Activated CD8-positive, alpha-beta T cell treated with anti-CD3 and anti-CD28 coated beads for 36 hours (primary cell): ENCODE measurements around the gene SPATA16. TPM values are rescaled to one million over a fixed set of nuclear protein-coding genes. Genes with fewer than 3 reads are reported as not detected.

Source experiments
- ATAC-seq: fragments of 200-7000 bp; cut with Tn5 transposase; one replicate; pipeline ENCODE4 v1.10.0; 2021; ENCODE audit warnings: mild to moderate bottlenecking, moderate library complexity
- CTCF ChIA-PET: fragments of 350-600 bp; sonication (Branson Sonifier 250); formaldehyde crosslinking; loops from one replicate; lab custom pipeline; 2021; ENCODE audit warnings: antibody characterized with exemption; lab: Charles Lee
- POLR2A ChIA-PET: fragments of 350-600 bp; sonication (Branson Sonifier 250); formaldehyde crosslinking; loops from one replicate; lab custom pipeline; 2021; ENCODE audit warnings: antibody characterized with exemption; lab: Charles Lee
- DNase-seq: peaks from one replicate; pipeline ENCODE4 v3.0.0-alpha.2; 2020
- H3K27ac Mint-ChIP-seq: one replicate; pipeline ENCODE4 v1.8.0; 2021; ENCODE audit warnings: mild to moderate bottlenecking, mixed read lengths
- H3K27me3 Mint-ChIP-seq: one replicate; pipeline ENCODE4 v1.8.0; 2021; ENCODE audit warnings: mixed read lengths
- H3K36me3 Mint-ChIP-seq: one replicate; pipeline ENCODE4 v1.8.0; 2021; ENCODE audit warnings: low read depth, mixed read lengths
- H3K4me1 Mint-ChIP-seq: one replicate; pipeline ENCODE4 v1.8.0; 2021; ENCODE audit warnings: low read depth, mixed read lengths
- H3K4me3 Mint-ChIP-seq: one replicate; pipeline ENCODE4 v1.8.0; 2021; ENCODE audit warnings: mild to moderate bottlenecking, moderate library complexity, mixed read lengths
- H3K9me3 Mint-ChIP-seq: one replicate; pipeline ENCODE4 v1.8.0; 2021; ENCODE audit warnings: mixed read lengths
- intact Hi-C: fragments of 100-400 bp; cut with micrococcal nuclease; formaldehyde crosslinking; loops from one replicate; pipeline ENCODE4 v1.10.0; 2022
- total RNA-seq, 2 experiments: library from RNA; stranded (reverse); gene quantifications; one replicate each; pipeline ENCODE4 v1.2.3, GENCODE V29; 2021
- TF ChIP-seq, protein P1 (sequence below): fragments of 200-600 bp; IDR thresholded peaks from one replicate; pipeline ENCODE4 v1.8.0; 2022; ENCODE audit warnings: antibody characterized with exemption, mild to moderate bottlenecking

Gene SPATA16
- total RNA-seq, 2 experiments from 2014 or later = not detected

DNA sequence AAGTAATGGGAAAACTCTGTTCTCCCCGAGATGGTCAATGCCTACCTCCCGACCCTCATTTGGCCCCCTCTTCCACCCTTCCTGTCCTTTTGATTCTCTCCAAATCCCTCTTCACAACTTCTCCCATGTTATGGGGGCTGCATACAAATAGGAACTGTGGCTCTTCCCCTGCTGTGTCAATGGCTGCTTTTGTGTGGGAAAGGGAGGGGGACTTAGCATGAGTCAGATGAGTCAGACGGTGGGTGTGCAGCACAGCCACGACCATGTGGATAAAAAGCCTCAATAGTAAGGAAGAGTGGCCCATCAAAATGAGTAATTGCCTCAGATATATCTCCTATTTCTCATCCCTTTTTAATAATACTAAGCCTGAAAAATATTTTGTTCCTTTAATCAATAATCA lies 31.9 kb downstream of the SPATA16 start:
- no peaks in the 10 kb centered on the region for H3K4me1 Mint-ChIP-seq
- no peak overlapping the region for H3K27ac Mint-ChIP-seq
- ATAC-seq (no peak), DNase-seq (no peak)
- H3K4me3 Mint-ChIP-seq = no peak overlapping the region
- peaks cover 1% of the 10 kb centered on the region for H3K9me3 Mint-ChIP-seq
- TF ChIP-seq, protein P1, sequence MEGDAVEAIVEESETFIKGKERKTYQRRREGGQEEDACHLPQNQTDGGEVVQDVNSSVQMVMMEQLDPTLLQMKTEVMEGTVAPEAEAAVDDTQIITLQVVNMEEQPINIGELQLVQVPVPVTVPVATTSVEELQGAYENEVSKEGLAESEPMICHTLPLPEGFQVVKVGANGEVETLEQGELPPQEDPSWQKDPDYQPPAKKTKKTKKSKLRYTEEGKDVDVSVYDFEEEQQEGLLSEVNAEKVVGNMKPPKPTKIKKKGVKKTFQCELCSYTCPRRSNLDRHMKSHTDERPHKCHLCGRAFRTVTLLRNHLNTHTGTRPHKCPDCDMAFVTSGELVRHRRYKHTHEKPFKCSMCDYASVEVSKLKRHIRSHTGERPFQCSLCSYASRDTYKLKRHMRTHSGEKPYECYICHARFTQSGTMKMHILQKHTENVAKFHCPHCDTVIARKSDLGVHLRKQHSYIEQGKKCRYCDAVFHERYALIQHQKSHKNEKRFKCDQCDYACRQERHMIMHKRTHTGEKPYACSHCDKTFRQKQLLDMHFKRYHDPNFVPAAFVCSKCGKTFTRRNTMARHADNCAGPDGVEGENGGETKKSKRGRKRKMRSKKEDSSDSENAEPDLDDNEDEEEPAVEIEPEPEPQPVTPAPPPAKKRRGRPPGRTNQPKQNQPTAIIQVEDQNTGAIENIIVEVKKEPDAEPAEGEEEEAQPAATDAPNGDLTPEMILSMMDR = no peak
- H3K36me3 Mint-ChIP-seq = no peaks in the 10 kb centered on the region
- CTCF ChIA-PET = no interaction called here
- POLR2A ChIA-PET = no interaction called here
- intact Hi-C loops = no loop called here
- no peaks in the 10 kb centered on the region for H3K27me3 Mint-ChIP-seq

DNA sequence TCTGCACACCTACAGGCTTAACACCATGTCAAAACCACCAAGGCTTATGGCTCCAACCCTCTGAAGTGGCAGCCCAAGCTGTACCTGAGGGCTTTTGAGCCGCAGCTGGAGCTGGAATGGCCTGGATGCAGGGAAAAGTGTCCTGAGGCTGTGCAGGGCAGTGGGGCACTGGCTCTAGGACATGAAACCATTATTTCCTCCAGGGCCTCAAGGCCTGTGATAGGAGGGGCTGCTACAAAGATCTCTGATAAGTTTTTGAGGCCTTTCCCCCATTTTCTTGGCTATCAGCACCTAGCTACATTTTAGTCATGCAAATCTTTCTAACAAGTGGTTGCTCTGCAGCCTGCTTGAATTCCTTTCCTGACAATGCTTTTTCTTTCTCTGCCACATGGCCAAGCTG lies 37.6 kb downstream of the SPATA16 start:
- ATAC-seq (no peak), DNase-seq (no peak)
- Mint-ChIP-seq H3K27ac (no peak overlapping the region), H3K4me1 (no peaks in the 10 kb centered on the region), H3K9me3 (peaks cover 2% of the 10 kb centered on the region), H3K36me3 (no peaks in the 10 kb centered on the region), H3K4me3 (no peak overlapping the region), H3K27me3 (no peaks in the 10 kb centered on the region)
- ChIA-PET POLR2A (no interaction called here), CTCF (no interaction called here)
- intact Hi-C loops = no loop called here
- TF ChIP-seq, protein P1 = no peak

DNA sequence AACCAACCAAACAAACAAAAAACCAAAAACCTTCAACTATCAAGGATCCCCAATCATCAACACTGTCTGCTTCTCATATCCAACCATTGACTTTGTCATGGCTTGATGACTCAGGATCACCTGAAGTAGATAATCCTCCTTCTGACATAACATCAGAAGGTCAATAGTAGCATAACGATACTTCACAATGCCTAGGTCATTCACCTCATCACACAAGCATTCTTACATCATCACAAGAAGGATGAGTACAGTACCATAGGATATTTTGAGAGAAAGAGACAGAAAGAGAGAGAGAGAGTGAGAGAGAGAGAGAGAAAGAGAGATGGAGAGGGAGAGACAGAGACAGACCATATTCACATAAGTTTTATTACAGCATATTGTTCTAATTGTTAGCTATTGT lies 42.1 kb downstream of the SPATA16 start:
- Mint-ChIP-seq H3K36me3 (no peaks in the 10 kb centered on the region), H3K4me1 (no peaks in the 10 kb centered on the region), H3K27me3 (no peaks in the 10 kb centered on the region), H3K4me3 (no peak overlapping the region), H3K27ac (no peak overlapping the region), H3K9me3 (peaks cover 1% of the 10 kb centered on the region)
- TF ChIP-seq, protein P1 = no peak
- intact Hi-C loops = no loop called here
- ATAC-seq (no peak), DNase-seq (no peak)
- ChIA-PET CTCF (no interaction called here), POLR2A (no interaction called here)

DNA sequence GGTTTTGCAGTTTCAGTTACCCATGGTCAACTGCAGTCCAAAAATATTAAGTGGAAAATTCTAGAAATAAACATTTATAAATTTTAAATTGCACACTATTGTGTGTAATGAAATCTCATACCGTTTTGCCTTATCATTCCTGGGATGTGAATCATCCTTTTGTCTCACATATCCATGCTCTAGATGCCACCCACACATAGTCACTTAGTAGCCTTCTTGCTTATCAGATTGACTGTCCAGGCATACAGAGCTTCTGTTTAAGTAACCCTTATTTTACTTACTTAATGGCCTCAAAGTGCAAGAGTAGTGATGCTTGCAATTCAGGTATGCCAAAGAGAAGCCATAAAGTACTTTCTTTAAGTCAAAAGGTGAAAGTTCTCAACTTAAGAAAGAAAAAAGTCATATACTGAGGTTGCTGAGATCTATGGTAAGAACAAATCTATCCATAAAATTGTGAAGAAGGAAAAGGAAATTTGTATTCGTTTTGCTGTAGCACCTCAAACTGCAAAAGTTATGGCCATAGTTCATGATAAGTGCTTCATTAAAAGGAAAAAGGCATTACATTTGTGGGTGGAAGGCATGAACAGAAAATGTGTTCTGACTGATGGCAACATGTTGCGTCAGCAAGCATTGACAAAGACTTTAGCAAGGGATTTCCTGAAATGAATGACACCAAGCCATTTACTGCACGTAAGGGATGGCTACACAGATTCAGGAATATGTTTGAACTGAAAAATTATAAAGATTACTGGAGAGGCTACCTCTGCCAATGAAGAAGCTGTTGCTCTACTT lies 43.8 kb downstream of the SPATA16 start:
- ATAC-seq (no peak), DNase-seq (no peak)
- H3K4me1 Mint-ChIP-seq = no peaks in the 10 kb centered on the region
- no peak overlapping the region for H3K27ac Mint-ChIP-seq
- intact Hi-C loops = no loop called here
- ChIA-PET POLR2A (no interaction called here), CTCF (no interaction called here)
- H3K27me3 Mint-ChIP-seq = no peaks in the 10 kb centered on the region
- peaks cover 1% of the 10 kb centered on the region for H3K9me3 Mint-ChIP-seq
- H3K36me3 Mint-ChIP-seq = no peaks in the 10 kb centered on the region
- no peak overlapping the region for H3K4me3 Mint-ChIP-seq
- TF ChIP-seq, protein P1 = no peak

DNA sequence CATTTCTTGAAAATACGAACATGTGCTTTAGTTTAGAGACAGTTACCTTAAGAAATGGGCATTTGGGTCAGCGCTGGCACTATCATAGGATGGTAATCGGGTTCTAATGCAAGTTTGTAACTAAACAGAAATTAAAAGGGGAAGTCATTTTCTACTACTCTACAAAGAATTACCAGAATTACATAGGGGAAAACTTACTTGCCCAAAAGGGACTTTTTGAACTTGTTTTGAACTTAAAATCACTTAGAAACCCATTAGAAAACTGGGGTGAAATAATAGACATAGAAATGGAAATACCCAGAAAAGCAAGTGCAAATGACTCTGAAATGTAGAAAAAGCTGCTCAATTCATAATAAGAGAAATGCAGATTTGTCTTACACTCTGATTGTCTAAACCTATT lies 44.9 kb downstream of the SPATA16 start:
- CTCF ChIA-PET = no interaction called here
- Mint-ChIP-seq H3K27me3 (no peaks in the 10 kb centered on the region), H3K36me3 (no peaks in the 10 kb centered on the region), H3K4me3 (no peak overlapping the region), H3K9me3 (no peaks in the 10 kb centered on the region), H3K27ac (no peak overlapping the region), H3K4me1 (no peaks in the 10 kb centered on the region)
- POLR2A ChIA-PET = no interaction called here
- no peak for DNase-seq
- ATAC-seq = no peak
- intact Hi-C loops = no loop called here
- TF ChIP-seq, protein P1 = no peak
